NCI-H2196 (cell line): ENCODE measurements around the gene ACOT7.

Experiments used
- DNase-seq: peaks from one replicate; lab custom pipeline; 2025; ENCODE audit not compliant: unreplicated experiment; lab: John Stamatoyannopoulos, UW

ACOT7 gene

GRCh38 chr1:6348511-6349191 lies 44.9 kb downstream of the ACOT7 start:
- no peak for DNase-seq

- DNase-seq = peak; percentile 44
These were observed 45.7 kb downstream of the ACOT7 start for GRCh38 chr1:6347641-6348487.

- DNase-seq = no peak
These were observed 48.1 kb downstream of the ACOT7 start for GRCh38 chr1:6345460-6345859.

- DNase-seq = no peak
These were observed 48.6 kb downstream of the ACOT7 start for GRCh38 chr1:6345009-6345408.

- peak; percentile 85 for DNase-seq
These were observed 49.8 kb downstream of the ACOT7 start for GRCh38 chr1:6343506-6344405.

- no peak for DNase-seq
These were observed 51.5 kb downstream of the ACOT7 start for GRCh38 chr1:6342056-6342455.

GRCh38 chr1:6338695-6339094 lies 54.9 kb downstream of the ACOT7 start:
- DNase-seq = no peak

- no peak for DNase-seq
These were observed 56.6 kb downstream of the ACOT7 start for GRCh38 chr1:6336776-6337622.

GRCh38 chr1:6334261-6334993 lies 59.1 kb downstream of the ACOT7 start:
- no peak for DNase-seq

- no peak for DNase-seq
These were observed 60.7 kb downstream of the ACOT7 start for GRCh38 chr1:6332821-6333220.

GRCh38 chr1:6331543-6332273 lies 61.9 kb downstream of the ACOT7 start:
- DNase-seq = no peak

GRCh38 chr1:6330410-6330911 lies 63.1 kb downstream of the ACOT7 start:
- no peak for DNase-seq

GRCh38 chr1:6329851-6330250 lies 63.7 kb downstream of the ACOT7 start:
- no peak for DNase-seq

GRCh38 chr1:6329396-6329795 lies 64.2 kb downstream of the ACOT7 start:
- no peak for DNase-seq

- no peak for DNase-seq
These were observed 64.9 kb downstream of the ACOT7 start for GRCh38 chr1:6328696-6329095.

GRCh38 chr1:6328091-6328490 lies 65.5 kb downstream of the ACOT7 start:
- DNase-seq = no peak

GRCh38 chr1:6325482-6325881 lies 68.1 kb downstream of the ACOT7 start:
- no peak for DNase-seq

GRCh38 chr1:6322161-6322560 lies 71.4 kb downstream of the ACOT7 start:
- no peak for DNase-seq

- DNase-seq = no peak
These were observed 72.4 kb downstream of the ACOT7 start for GRCh38 chr1:6321205-6321604.
